ENCODE measurements around the gene CIRBP.

Gene CIRBP

GRCh38 chr19:1288833-1289685, 19.9 kb downstream of the CIRBP start:
- no peak for DNase-seq (ENCODE audit: low read depth in 2 of 2)
- H3K4me3 ChIP-seq (replicated peaks in 1 of 2; ENCODE audit: low read depth in 2 of 2, low read length in 2 of 2) = no peak overlapping the region
- no peak for TF ChIP-seq CTCF (IDR thresholded peaks at IDR 0.05; ENCODE audit: low read depth, low read length)

- no peak overlapping the region for H3K4me3 ChIP-seq (replicated peaks in 1 of 2; ENCODE audit: low read depth in 2 of 2, low read length in 2 of 2)
- TF ChIP-seq CTCF (IDR thresholded peaks at IDR 0.05; ENCODE audit: low read depth, low read length) = no peak
- no peak for DNase-seq (ENCODE audit: low read depth in 2 of 2)
Observed at GRCh38 chr19:1289686-1290025, 20.5 kb downstream of the CIRBP start.

GRCh38 chr19:1290196-1290702, 21.1 kb downstream of the CIRBP start:
- DNase-seq (ENCODE audit: low read depth in 2 of 2) = no peak
- no peak overlapping the region for H3K4me3 ChIP-seq (replicated peaks in 1 of 2; ENCODE audit: low read depth in 2 of 2, low read length in 2 of 2)
- no peak for TF ChIP-seq CTCF (IDR thresholded peaks at IDR 0.05; ENCODE audit: low read depth, low read length)

GRCh38 chr19:1290703-1291651, 21.8 kb downstream of the CIRBP start:
- TF ChIP-seq CTCF (IDR thresholded peaks at IDR 0.05; ENCODE audit: low read depth, low read length) = no peak
- no peak for DNase-seq (ENCODE audit: low read depth in 2 of 2)

GRCh38 chr19:1291761-1292418, 22.8 kb downstream of the CIRBP start:
- no peak overlapping the region for H3K4me3 ChIP-seq (replicated peaks in 1 of 2; ENCODE audit: low read depth in 2 of 2, low read length in 2 of 2)
- no peak for DNase-seq (ENCODE audit: low read depth in 2 of 2)
- no peak for TF ChIP-seq CTCF (IDR thresholded peaks at IDR 0.05; ENCODE audit: low read depth, low read length)

More at GRCh38 chr19:1290703-1291651, 21.8 kb downstream of the CIRBP start:
- no peak overlapping the region for H3K4me3 ChIP-seq (replicated peaks in 1 of 2; ENCODE audit: low read depth in 2 of 2, low read length in 2 of 2)

- no peak overlapping the region for H3K4me3 ChIP-seq (replicated peaks in 1 of 2; ENCODE audit: low read depth in 2 of 2, low read length in 2 of 2)
- no peak for TF ChIP-seq CTCF (IDR thresholded peaks at IDR 0.05; ENCODE audit: low read depth, low read length)
- DNase-seq (ENCODE audit: low read depth in 2 of 2) = no peak
Observed at GRCh38 chr19:1292419-1293151, 23.5 kb downstream of the CIRBP start.

Measured in cardiac fibroblast (primary cell).